ENCODE data around the gene LRP2. TPM values are rescaled to one million over a fixed set of nuclear protein-coding genes. Genes with fewer than 3 reads are reported as not detected.
"Not testable (repeated sequence)": the region's sequence is repeated elsewhere in the genome, so short reads cannot be mapped to it uniquely, and the experiment has no call there.

Gene LRP2
- polyA plus RNA-seq, 6 donors from 2014 or later = not detected

- not testable (repeated sequence) for H3K27me3 Mint-ChIP-seq; ATAC-seq (ENCODE audit: low read depth in 2 of 2); H3K4me1 Mint-ChIP-seq; DNase-seq; H3K36me3 Mint-ChIP-seq; H3K27ac Mint-ChIP-seq; H3K4me3 Mint-ChIP-seq
- H3K9me3 Mint-ChIP-seq = peaks cover 0 to 12% (median 3%) of the 10 kb centered on the region in 7 donors
Measured at GRCh38 chr2:169304689-169305088, 57.6 kb downstream of the LRP2 start.

- H3K27me3 Mint-ChIP-seq = peaks cover 0 to 5% (median 0%) of the 10 kb centered on the region in 3 donors
- H3K27ac Mint-ChIP-seq = no peak overlapping the region
- ATAC-seq (ENCODE audit: low read depth in 2 of 2) (no peak), DNase-seq (no peak)
- H3K4me1 Mint-ChIP-seq = no peaks in the 10 kb centered on the region
- no peaks in the 10 kb centered on the region for H3K36me3 Mint-ChIP-seq
- no peak overlapping the region for H3K4me3 Mint-ChIP-seq
- H3K9me3 Mint-ChIP-seq = peaks cover 0 to 8% (median 2%) of the 10 kb centered on the region in 7 donors
Measured at GRCh38 chr2:169303579-169304305, 58.6 kb downstream of the LRP2 start.

- Mint-ChIP-seq H3K36me3 (no peaks in the 10 kb centered on the region), H3K9me3 (peaks cover 0 to 5% (median 0%) of the 10 kb centered on the region in 7 donors), H3K4me1 (no peaks in the 10 kb centered on the region), H3K27ac (no peak overlapping the region), H3K4me3 (no peak overlapping the region), H3K27me3 (peaks cover 0 to 16% (median 9%) of the 10 kb centered on the region in 3 donors)
- DNase-seq (no peak), ATAC-seq (ENCODE audit: low read depth in 2 of 2) (no peak)
Measured at GRCh38 chr2:169302364-169302763, 60.0 kb downstream of the LRP2 start.

GRCh38 chr2:169301596-169302335 lies 60.6 kb downstream of the LRP2 start:
- Mint-ChIP-seq H3K27me3 (peaks cover 0 to 22% (median 14%) of the 10 kb centered on the region in 3 donors), H3K4me3 (no peak overlapping the region), H3K9me3 (peaks cover 0 to 5% (median 0%) of the 10 kb centered on the region in 7 donors), H3K27ac (no peak overlapping the region), H3K36me3 (no peaks in the 10 kb centered on the region), H3K4me1 (no peaks in the 10 kb centered on the region)
- ATAC-seq (ENCODE audit: low read depth in 2 of 2) = no peak
- no peak for DNase-seq

- Mint-ChIP-seq H3K4me1 (no peaks in the 10 kb centered on the region), H3K9me3 (peaks cover 0 to 5% (median 0%) of the 10 kb centered on the region in 7 donors), H3K36me3 (no peaks in the 10 kb centered on the region), H3K27me3 (peaks cover 0 to 24% (median 14%) of the 10 kb centered on the region in 3 donors), H3K27ac (no peak overlapping the region), H3K4me3 (no peak overlapping the region)
- ATAC-seq (ENCODE audit: low read depth in 2 of 2) = no peak
- no peak for DNase-seq
Measured at GRCh38 chr2:169300636-169301530, 61.5 kb downstream of the LRP2 start.

- ATAC-seq (ENCODE audit: low read depth in 2 of 2) (no peak), DNase-seq (no peak)
- Mint-ChIP-seq H3K36me3 (no peaks in the 10 kb centered on the region), H3K9me3 (peaks cover 0 to 2% (median 0%) of the 10 kb centered on the region in 7 donors), H3K27ac (no peak overlapping the region), H3K27me3 (peaks cover 0 to 24% (median 18%) of the 10 kb centered on the region in 3 donors), H3K4me1 (no peaks in the 10 kb centered on the region), H3K4me3 (no peak overlapping the region)
Measured at GRCh38 chr2:169298007-169298406, 64.3 kb downstream of the LRP2 start.

- no peak for DNase-seq
- Mint-ChIP-seq H3K27me3 (peaks cover 0 to 25% (median 18%) of the 10 kb centered on the region in 3 donors), H3K4me1 (no peaks in the 10 kb centered on the region), H3K9me3 (peaks cover 0 to 4% (median 0%) of the 10 kb centered on the region in 7 donors), H3K27ac (no peak overlapping the region), H3K4me3 (no peak overlapping the region), H3K36me3 (no peaks in the 10 kb centered on the region)
- ATAC-seq (ENCODE audit: low read depth in 2 of 2) = no peak
Measured at GRCh38 chr2:169294001-169294675, 68.2 kb downstream of the LRP2 start.

GRCh38 chr2:169291517-169291916 lies 70.8 kb downstream of the LRP2 start:
- H3K27ac Mint-ChIP-seq = no peak overlapping the region
- no peaks in the 10 kb centered on the region for H3K4me1 Mint-ChIP-seq
- peaks cover 0 to 4% (median 0%) of the 10 kb centered on the region in 7 donors for H3K9me3 Mint-ChIP-seq
- DNase-seq (no peak), ATAC-seq (ENCODE audit: low read depth in 2 of 2) (no peak)
- peaks cover 0 to 12% (median 6%) of the 10 kb centered on the region in 3 donors for H3K27me3 Mint-ChIP-seq
- no peaks in the 10 kb centered on the region for H3K36me3 Mint-ChIP-seq
- H3K4me3 Mint-ChIP-seq = no peak overlapping the region

- H3K9me3 Mint-ChIP-seq = peaks cover 0 to 4% (median 0%) of the 10 kb centered on the region in 7 donors
- no peaks in the 10 kb centered on the region for H3K4me1 Mint-ChIP-seq
- H3K36me3 Mint-ChIP-seq = no peaks in the 10 kb centered on the region
- H3K4me3 Mint-ChIP-seq = no peak overlapping the region
- no peak for DNase-seq
- H3K27me3 Mint-ChIP-seq = peaks cover 5 to 16% (median 6%) of the 10 kb centered on the region in 3 donors
- no peak overlapping the region for H3K27ac Mint-ChIP-seq
- ATAC-seq (ENCODE audit: low read depth in 2 of 2) = no peak
Measured at GRCh38 chr2:169290433-169290832, 71.9 kb downstream of the LRP2 start.

GRCh38 chr2:169287666-169288065 lies 74.7 kb downstream of the LRP2 start:
- no peak for ATAC-seq (ENCODE audit: low read depth in 2 of 2)
- Mint-ChIP-seq H3K36me3 (no peaks in the 10 kb centered on the region), H3K27ac (no peak overlapping the region), H3K4me1 (no peaks in the 10 kb centered on the region), H3K27me3 (peaks cover 6 to 13% (median 6%) of the 10 kb centered on the region in 3 donors), H3K9me3 (peaks cover 0 to 4% (median 0%) of the 10 kb centered on the region in 7 donors), H3K4me3 (no peak overlapping the region)
- DNase-seq = no peak

- no peaks in the 10 kb centered on the region for H3K4me1 Mint-ChIP-seq
- no peak overlapping the region for H3K27ac Mint-ChIP-seq
- H3K4me3 Mint-ChIP-seq = no peak overlapping the region
- H3K27me3 Mint-ChIP-seq = peaks cover 6 to 13% (median 6%) of the 10 kb centered on the region in 3 donors
- DNase-seq = no peak
- H3K9me3 Mint-ChIP-seq = peaks cover 0 to 4% (median 0%) of the 10 kb centered on the region in 7 donors
- no peaks in the 10 kb centered on the region for H3K36me3 Mint-ChIP-seq
- no peak for ATAC-seq (ENCODE audit: low read depth in 2 of 2)
Measured at GRCh38 chr2:169286624-169287231, 75.6 kb downstream of the LRP2 start.

- Mint-ChIP-seq H3K4me1 (no peaks in the 10 kb centered on the region), H3K36me3 (no peaks in the 10 kb centered on the region), H3K4me3 (no peak overlapping the region), H3K9me3 (peaks cover 0 to 4% (median 0%) of the 10 kb centered on the region in 7 donors), H3K27me3 (peaks cover 2 to 13% (median 6%) of the 10 kb centered on the region in 3 donors), H3K27ac (no peak overlapping the region)
- ATAC-seq (ENCODE audit: low read depth in 2 of 2) = no peak
- no peak for DNase-seq
Measured at GRCh38 chr2:169285531-169286235, 76.7 kb downstream of the LRP2 start.

Measured in naive B cell (primary cell).